Measurements from ENCODE around the gene LAMB4. TPM values are rescaled to one million over a fixed set of nuclear protein-coding genes. Genes with fewer than 3 reads are reported as not detected.

LAMB4 gene
- total RNA-seq, 2 donors from 2014 or later: 0.85 TPM; not detected in 1

DNA sequence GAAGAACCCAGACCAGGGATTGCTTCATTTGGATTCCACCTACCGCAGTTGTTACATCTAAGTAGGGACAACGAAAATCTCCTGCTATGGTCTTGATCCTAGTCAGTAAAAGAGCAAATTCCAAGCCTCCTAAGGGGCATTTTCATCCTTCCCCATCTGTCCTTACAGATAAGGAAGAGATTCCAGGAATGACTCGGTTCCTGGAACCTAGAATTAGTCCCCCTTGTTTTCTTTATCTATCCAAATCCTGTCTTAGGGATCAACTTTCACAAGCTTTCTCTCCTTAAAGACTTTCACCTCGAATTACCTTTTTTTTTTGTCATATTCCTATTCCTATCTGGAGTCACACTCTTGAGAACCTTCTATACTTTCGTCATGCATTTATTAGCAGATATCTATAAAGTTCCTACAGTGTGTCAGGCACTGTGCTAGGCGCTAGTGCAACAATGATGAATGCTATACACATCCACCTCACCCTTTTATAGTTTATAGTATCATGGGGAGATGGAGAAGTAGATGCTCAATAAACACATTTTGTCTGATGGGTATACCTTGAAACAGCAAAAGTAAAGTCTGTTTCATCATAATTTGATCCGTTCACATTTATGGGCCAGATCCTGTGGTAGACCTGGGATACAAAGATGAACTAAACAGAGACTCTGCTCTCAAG is 39.2 kb downstream of the LAMB4 start:
- Histone ChIP-seq H3K36me3 (no peaks in the 10 kb centered on the region), H3K9me3 (no peaks in the 10 kb centered on the region), H3K4me1 (replicated peaks) (peaks cover 7% of the 10 kb centered on the region), H3K27me3 (replicated peaks; ENCODE audit: insufficient read depth) (no peaks in the 10 kb centered on the region), H3K27ac (no peak overlapping the region), H3K4me3 (no peak overlapping the region)
- intact Hi-C loops (cut with DNase I): no loop called here
- DNase-seq (ENCODE audit: low spot score): no peak
- TF ChIP-seq CTCF (IDR thresholded peaks at IDR 0.05): no peak
- no peak for TF ChIP-seq POLR2A (IDR thresholded peaks at IDR 0.05)
- no peak for TF ChIP-seq POLR2AphosphoS5 (IDR thresholded peaks at IDR 0.05)
- WGBS: 76% methylated on average over 7 of the region's 7 CpGs

DNA sequence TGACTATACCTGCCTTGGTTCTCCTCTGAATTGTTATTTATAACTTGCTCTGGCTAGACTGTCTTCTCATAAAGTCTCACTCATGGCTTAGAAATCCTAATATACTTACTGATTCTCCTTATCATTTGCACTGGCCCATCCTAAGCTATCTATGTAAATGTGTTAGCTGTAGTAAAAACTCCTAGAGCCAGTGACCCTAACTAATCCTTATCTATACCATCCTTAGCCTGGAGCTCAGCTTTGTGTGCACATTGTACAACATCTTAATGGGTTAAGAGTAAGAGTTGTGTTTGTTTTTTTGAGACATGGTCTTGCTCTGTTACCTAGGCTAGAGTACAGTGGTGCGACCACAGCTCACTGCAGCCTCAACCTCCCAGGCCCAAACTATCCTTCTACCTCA is 40.8 kb downstream of the LAMB4 start:
- no peaks in the 10 kb centered on the region for H3K4me1 ChIP-seq (replicated peaks)
- H3K9me3 ChIP-seq: no peaks in the 10 kb centered on the region
- intact Hi-C loops (cut with DNase I): no loop called here
- WGBS: 96% methylated on average over 1 of the region's 1 CpG
- no peaks in the 10 kb centered on the region for H3K27me3 ChIP-seq (replicated peaks; ENCODE audit: insufficient read depth)
- H3K27ac ChIP-seq: no peak overlapping the region
- H3K4me3 ChIP-seq: no peak overlapping the region
- no peak for TF ChIP-seq POLR2A (IDR thresholded peaks at IDR 0.05)
- no peak for TF ChIP-seq CTCF (IDR thresholded peaks at IDR 0.05)
- no peak for TF ChIP-seq POLR2AphosphoS5 (IDR thresholded peaks at IDR 0.05)
- H3K36me3 ChIP-seq: no peaks in the 10 kb centered on the region
- DNase-seq (ENCODE audit: low spot score): no peak

DNA sequence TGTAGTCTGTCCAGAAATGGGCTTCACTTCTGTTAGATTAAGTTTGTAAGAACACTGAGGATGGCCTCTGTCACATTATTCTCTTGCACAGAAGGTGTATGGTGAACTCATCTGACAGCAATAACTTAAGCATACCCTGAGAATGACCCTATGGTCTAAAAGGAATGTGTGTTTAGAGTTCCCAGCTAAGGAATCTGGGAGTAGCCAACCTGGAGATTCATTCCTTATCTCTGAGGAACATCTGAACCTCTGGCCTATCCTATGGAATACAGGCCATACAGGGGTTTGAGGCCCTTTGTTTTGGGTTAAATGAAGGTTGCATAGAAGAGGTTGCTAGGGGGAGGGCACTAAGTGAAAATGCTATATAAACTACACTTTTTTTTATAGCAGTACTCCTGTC is 41.4 kb downstream of the LAMB4 start:
- Histone ChIP-seq H3K36me3 (no peaks in the 10 kb centered on the region), H3K27me3 (replicated peaks; ENCODE audit: insufficient read depth) (no peaks in the 10 kb centered on the region), H3K9me3 (no peaks in the 10 kb centered on the region), H3K4me1 (replicated peaks) (no peaks in the 10 kb centered on the region), H3K4me3 (no peak overlapping the region), H3K27ac (no peak overlapping the region)
- intact Hi-C loops (cut with DNase I): no loop called here
- DNase-seq (ENCODE audit: low spot score): no peak
- TF ChIP-seq POLR2AphosphoS5 (IDR thresholded peaks at IDR 0.05) (no peak), POLR2A (IDR thresholded peaks at IDR 0.05) (no peak), CTCF (IDR thresholded peaks at IDR 0.05) (no peak)

DNA sequence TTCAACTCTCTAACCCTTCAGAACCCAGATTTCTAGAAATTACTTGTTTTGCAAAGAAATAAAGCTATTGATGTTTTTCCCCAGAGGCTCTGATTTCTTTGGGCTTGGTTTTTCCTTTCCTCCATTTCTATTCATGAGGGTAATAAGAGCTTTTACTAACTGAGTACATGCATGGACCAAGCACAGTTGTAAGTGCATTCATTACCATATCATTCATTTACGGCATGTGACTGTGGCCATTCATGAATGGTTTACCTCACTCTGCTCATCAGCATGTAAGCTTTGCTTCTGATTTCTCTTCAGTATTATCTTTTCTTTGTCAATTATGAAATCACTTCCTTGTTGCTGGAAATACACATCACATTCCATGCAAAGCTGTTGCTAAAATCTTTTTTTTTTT is 42.4 kb downstream of the LAMB4 start:
- Histone ChIP-seq H3K36me3 (no peaks in the 10 kb centered on the region), H3K27me3 (replicated peaks; ENCODE audit: insufficient read depth) (no peaks in the 10 kb centered on the region), H3K4me1 (replicated peaks) (no peaks in the 10 kb centered on the region), H3K9me3 (no peaks in the 10 kb centered on the region), H3K4me3 (no peak overlapping the region), H3K27ac (no peak overlapping the region)
- DNase-seq (ENCODE audit: low spot score): no peak
- TF ChIP-seq POLR2A (IDR thresholded peaks at IDR 0.05) (no peak), CTCF (IDR thresholded peaks at IDR 0.05) (no peak), POLR2AphosphoS5 (IDR thresholded peaks at IDR 0.05) (no peak)
- intact Hi-C loops (cut with DNase I): no loop called here
- WGBS: 100% methylated on average over 1 of the region's 1 CpG

GRCh38 chr7:108086962-108087361 is 43.2 kb downstream of the LAMB4 start:
- no peak for TF ChIP-seq POLR2AphosphoS5 (IDR thresholded peaks at IDR 0.05)
- no peak for TF ChIP-seq CTCF (IDR thresholded peaks at IDR 0.05)
- no peak for TF ChIP-seq POLR2A (IDR thresholded peaks at IDR 0.05)
- intact Hi-C loops (cut with DNase I): no loop called here
- WGBS: 86% methylated on average over 2 of the region's 2 CpGs
- Histone ChIP-seq H3K4me1 (replicated peaks) (no peaks in the 10 kb centered on the region), H3K9me3 (no peaks in the 10 kb centered on the region), H3K27ac (no peak overlapping the region), H3K4me3 (no peak overlapping the region), H3K27me3 (replicated peaks; ENCODE audit: insufficient read depth) (no peaks in the 10 kb centered on the region), H3K36me3 (no peaks in the 10 kb centered on the region)
- DNase-seq (ENCODE audit: low spot score): no peak

All from prostate gland (tissue), 2 donors.